GM19395 (cell line): Measurements from ENCODE around the gene TUBG1.
"Not testable (repeated sequence)": the region's sequence is repeated elsewhere in the genome, so short reads cannot be mapped to it uniquely, and the experiment has no call there.

Experiments
- ATAC-seq: cut with Tn5 transposase; IDR thresholded peaks from one replicate; pipeline ENCODE4 v1.9.1; 2021; ENCODE audit warnings: mild to moderate bottlenecking, moderate library complexity; ENCODE audit not compliant: unreplicated experiment

TUBG1 gene

GRCh38 chr17:42578282-42578869 lies 31.1 kb upstream of the TUBG1 start:
- ATAC-seq = peak; percentile 62

- ATAC-seq = no peak
These were observed 29.5 kb upstream of the TUBG1 start for GRCh38 chr17:42579794-42580551.

DNA sequence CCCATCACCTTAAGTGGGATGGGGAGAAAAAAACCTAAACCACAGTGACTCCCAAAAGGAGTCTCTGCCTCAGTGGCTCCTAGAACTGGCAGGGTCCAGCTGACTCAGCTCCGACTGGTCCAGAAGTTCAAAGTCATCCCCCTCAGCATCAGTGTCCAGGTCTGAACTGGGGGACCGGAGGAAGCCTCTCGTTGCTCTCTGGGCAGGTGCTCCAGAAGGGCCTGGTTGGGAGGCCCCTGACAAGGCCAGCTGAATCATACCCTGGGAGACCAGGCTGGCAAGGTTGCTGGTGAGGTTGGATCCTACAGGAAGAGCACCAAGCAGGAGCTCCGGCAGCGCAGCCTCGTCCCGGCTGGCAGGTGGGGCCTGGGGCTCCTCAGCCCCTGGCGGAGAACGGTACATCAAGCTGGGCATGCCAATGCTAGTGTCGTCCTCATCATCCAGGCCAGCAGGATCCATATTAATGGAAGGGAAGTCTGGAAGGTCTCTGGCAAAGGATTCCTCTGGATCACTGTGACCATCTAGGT lies 27.7 kb upstream of the TUBG1 start:
- no peak for ATAC-seq

- no peak for ATAC-seq
These were observed 24.6 kb upstream of the TUBG1 start for GRCh38 chr17:42584880-42585279.

GRCh38 chr17:42585353-42585752 lies 24.1 kb upstream of the TUBG1 start:
- ATAC-seq = no peak

- no peak for ATAC-seq
These were observed 22.8 kb upstream of the TUBG1 start for GRCh38 chr17:42586514-42587230.

DNA sequence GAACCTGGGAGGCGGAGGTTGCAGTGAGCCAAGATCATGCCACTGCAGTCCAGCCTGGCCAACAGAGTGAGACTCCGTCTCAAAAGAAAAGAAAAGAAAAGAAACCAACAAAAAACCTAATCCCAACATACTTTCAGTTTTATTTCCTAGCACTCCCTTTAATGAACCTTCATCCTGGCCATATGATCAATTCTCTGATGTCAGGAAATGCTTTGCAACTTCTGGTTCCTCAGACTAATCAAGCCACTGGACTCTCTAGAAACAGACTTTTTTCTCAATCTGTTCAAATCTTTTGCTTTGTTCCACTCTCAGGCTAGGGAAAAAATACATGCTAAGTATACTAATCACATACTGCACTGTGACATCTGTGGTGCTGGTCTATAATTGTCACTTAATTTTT lies 18.6 kb upstream of the TUBG1 start:
- no peak for ATAC-seq

DNA sequence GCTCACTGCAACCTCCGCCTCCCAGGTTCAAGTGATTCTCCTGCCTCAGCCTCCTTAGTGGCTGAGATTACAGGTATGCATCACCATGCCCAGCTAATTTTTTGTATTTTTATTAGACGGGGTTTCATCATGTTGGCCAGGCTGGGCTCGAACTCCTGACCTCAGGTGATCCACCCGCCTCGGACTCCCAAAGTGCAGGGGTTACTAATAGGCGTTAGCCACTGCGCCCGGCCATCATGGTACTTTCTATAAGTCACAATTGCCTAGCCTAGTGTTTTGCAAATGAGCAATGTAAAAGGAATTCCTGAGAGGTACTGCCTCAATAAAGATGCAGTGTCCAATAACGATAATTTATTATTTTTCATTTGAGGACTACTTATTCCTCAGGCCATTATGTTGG lies 18.1 kb upstream of the TUBG1 start:
- no peak for ATAC-seq

DNA sequence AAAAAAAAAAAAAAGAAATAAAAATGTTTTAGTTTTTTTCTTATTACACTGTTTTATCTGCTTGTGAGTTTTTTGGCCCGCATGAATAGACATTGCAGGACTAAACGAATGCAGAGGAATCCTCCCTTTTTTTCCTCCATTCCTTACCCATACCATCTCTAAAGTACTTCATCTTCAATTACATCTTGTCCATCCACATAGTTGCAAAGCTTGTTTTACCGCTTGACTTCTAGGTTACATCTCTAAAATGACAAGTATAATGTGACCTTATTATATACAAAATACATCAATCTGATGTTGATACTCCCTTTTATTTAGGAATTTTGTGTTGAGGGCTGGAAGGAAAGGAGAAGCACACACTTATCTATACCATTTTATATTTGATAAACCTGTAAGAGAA lies 13.1 kb upstream of the TUBG1 start:
- no peak for ATAC-seq

GRCh38 chr17:42598905-42599304 lies 10.6 kb upstream of the TUBG1 start:
- ATAC-seq = no peak

GRCh38 chr17:42603318-42603717 lies 6.2 kb upstream of the TUBG1 start:
- ATAC-seq = no peak

- ATAC-seq = no peak
These were observed 1.7 kb upstream of the TUBG1 start for GRCh38 chr17:42607769-42608168.

DNA sequence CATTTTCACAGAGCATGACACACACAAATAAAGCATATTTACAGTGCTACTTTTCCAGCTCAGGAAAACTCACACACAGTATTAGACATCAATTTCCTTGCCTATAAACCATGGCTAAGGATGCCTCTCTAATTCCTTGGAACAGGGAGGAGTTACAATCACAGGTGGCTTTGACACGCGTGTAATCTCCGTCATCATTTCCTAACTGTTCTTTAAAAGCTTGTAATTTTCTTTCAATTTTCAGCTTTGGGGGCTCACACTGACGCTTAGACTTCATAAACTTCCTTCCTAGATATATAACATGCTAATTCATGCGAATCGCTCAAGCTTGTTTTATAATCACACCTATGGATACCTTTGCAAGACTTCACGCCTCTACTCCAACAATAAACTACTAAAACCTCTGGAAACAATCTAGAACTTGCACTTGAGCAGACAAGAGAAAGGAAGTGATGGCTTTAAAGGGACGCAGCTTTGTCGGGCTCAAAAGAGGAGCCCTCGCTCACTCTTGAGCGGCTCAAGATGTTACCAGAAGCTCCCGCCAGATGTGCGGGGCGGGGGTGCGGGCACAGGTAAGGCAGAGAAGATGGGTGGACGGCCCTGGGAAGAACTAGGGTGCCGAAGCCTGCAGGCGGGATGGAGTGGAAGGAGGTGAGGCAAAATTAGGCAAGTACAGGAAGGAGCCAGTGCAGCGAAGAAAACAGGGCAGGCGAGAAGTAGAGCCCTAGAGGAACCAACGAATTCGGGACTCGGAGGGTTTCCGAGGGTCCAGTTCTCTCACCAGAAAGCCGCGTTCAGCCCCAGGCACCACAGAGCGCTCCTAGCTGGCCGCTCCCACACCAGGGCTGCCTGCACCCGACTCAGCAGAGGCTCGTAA lies 940 bp upstream of the TUBG1 start:
- peak; percentile 48 for ATAC-seq

DNA sequence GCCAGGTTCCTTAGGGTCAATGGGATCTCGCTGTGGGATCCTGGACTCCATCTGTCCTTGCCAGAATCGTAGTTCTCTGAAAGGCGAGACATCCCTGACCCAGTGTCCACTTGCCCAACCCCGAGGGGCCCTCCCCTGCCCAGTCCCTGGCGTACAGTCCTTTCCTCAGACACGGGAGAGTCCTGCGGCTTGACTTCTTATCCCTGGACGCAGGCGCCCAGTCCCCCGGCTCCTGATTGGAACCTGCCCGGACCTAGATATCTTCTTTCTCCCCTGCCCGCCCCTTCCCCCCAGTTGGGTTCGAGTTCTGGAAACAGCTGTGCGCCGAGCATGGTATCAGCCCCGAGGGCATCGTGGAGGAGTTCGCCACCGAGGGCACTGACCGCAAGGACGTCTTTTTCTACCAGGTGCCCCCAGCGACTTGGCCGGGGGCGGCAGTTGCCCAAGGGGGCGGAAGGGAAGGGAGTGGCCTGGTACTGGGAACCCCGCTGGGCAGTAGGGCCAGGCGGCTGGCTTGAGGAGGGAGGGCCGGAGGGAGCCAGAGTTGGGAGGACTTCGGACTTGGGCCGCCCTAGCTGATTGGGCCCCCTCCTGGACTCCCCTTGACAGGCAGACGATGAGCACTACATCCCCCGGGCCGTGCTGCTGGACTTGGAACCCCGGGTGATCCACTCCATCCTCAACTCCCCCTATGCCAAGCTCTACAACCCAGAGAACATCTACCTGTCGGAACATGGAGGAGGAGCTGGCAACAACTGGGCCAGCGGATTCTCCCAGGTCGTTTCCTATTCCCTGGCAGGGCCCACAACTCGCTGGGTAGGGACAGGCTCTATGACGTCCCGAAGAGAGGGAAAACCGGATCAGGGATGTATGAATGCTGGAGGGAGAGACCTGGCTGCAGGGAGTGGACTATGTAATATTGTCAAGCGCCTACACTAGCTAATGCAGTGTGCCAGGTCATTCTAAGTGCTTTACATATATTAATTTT lies 625 bp downstream of the TUBG1 start:
- ATAC-seq = peak; percentile 12

DNA sequence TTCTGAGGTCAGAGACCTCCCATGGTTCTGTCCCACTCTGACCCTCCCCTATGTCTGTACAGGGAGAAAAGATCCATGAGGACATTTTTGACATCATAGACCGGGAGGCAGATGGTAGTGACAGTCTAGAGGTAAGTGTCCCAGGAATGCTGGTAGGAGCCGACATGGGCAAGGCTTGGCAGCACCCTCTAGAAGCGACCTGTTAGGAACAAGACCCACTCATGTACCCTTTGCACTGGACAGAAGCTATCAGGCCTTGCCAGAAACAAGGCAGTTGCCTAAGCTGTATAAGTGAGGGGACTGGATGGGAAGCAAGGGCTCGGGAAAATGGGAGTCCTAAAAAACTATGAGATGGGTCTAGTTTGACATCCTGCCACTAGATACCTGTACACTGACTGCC lies 2.5 kb downstream of the TUBG1 start:
- no peak for ATAC-seq

DNA sequence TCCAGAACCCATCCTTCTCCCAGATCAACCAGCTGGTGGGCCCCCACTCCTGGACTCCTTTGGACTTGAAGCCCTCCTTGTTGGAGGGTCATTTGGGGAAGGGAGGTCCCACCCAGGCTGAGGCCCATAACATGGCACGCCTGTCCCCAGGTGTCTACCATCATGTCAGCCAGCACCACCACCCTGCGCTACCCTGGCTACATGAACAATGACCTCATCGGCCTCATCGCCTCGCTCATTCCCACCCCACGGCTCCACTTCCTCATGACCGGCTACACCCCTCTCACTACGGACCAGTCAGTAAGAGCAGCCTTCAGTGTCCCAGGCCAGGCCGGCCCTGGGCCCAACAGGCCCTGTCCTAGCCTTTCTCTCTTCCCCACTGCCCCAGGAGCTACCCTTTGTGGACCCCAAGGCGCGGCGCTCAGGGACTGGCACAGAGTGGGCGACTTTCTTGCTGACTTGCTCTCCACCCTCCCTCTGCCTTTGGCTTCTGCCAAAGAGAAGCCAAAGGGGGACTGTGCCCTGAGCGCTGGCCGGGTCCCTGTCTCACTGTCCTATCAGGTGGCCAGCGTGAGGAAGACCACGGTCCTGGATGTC lies 4.3 kb downstream of the TUBG1 start:
- no peak for ATAC-seq

DNA sequence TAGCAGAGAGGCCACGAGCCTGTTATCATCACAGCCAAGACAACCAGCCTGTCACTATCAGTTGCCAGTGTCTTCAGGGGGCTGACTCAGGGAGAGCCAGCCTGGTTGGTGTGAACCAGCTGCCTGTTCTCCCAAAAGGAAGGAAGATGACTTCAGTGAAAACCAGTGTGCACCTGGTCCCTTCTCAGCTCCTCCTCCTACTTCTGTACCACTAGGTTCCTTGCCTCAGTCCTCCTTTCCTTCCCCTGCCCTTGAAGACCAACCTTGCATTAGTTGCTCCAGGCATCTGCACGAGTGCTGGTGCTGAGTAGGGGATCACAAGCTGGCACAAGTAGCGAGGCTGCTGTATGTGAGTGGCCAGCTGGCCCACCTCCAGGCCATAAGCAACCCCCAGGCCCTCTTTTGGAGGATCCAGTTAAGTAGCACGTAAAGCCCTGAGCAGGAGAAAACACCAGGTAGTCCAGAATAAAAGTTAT lies 8.5 kb downstream of the TUBG1 start:
- peak; percentile 12 for ATAC-seq

DNA sequence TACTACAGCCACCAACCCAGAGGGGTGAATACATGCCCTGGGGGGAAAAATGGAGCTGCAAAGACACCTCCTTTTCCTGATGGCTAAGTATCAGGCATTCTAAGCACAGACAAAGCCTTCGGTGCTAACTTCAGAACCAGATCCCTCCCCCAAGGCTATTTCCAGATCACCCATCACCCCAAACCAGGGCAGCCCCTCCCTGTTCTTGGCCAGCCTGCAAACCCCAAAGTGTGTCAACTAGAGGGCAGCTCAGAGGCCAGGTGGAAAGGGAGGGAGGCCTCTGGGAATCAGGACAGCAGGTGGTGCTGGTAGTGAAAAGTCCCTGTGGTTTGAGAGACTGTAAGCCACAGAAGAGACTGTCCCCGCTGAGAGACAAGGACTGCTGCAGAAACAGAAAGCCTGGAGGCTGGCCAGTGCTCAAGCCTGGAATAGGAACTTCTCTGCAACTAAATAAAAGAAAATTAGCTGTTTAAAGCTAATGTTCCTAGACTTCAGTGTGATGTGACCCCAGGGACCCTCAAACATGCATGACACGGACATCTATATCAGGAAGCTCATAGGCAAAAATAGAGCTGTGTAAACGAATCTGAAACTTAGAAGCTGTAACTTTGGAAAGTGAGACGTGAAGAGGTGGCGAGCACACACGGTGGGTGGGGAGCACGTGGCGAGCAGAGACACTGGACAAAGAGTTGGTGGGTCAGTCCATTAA lies 9.1 kb downstream of the TUBG1 start:
- ATAC-seq = peak; percentile 73

- ATAC-seq = not testable (repeated sequence)
These were observed 12.5 kb downstream of the TUBG1 start for GRCh38 chr17:42621987-42622386.
